Natural killer cell (primary cell): ENCODE results near the gene UBAC2. TPM values are rescaled to one million over a fixed set of nuclear protein-coding genes. Genes with fewer than 3 reads are reported as not detected.

ENCODE experiments used
- ATAC-seq, 3 donors: fragments of 150-1000 bp in 2 of 3; fragments of 200-7000 bp in 1 of 3; cut with Tn5 transposase; 1 replicate in 1 of 3; 2 replicates in 2 of 3; pipeline ENCODE4 v1.10.0; 2021; ENCODE audit warnings: mild to moderate bottlenecking in 2 of 3, moderate library complexity in 2 of 3
- DNase-seq, 2 donors: peaks; one replicate each; pipeline versions ENCODE4 v3.0.0 to v3.0.0-alpha.2; 2013 to 2021; ENCODE audit warnings: mixed read lengths in 1 of 2
- H3K27ac ChIP-seq: one replicate; pipeline ENCODE4 v1.5.1; 2013; ENCODE audit warnings: mild to moderate bottlenecking, low read length
- H3K27me3 ChIP-seq: one replicate; pipeline ENCODE4 v1.6.1; 2013; ENCODE audit warnings: low read length; ENCODE audit not compliant: control insufficient read depth, insufficient read depth
- H3K36me3 ChIP-seq: one replicate; pipeline ENCODE4 v1.6.1; 2013; ENCODE audit warnings: low read length; ENCODE audit not compliant: control insufficient read depth, insufficient read depth
- H3K4me1 ChIP-seq: one replicate; pipeline ENCODE4 v1.6.1; 2013; ENCODE audit warnings: low read length; ENCODE audit not compliant: control insufficient read depth, insufficient read depth
- H3K4me3 ChIP-seq: one replicate; pipeline ENCODE4 v1.5.1; 2013; ENCODE audit warnings: low read length
- H3K9me3 ChIP-seq: one replicate; pipeline ENCODE4 v1.6.1; 2013; ENCODE audit warnings: low read length; ENCODE audit not compliant: control insufficient read depth, insufficient read depth
- H3K27ac Mint-ChIP-seq, 2 donors: one replicate each; pipeline ENCODE4 v1.8.0; 2022; ENCODE audit warnings: mild to moderate bottlenecking in 2 of 2, mixed read lengths in 2 of 2, moderate library complexity in 1 of 2
- H3K27me3 Mint-ChIP-seq, 2 donors: one replicate each; pipeline ENCODE4 v1.8.0; 2022; ENCODE audit warnings: low read depth in 2 of 2, mixed read lengths in 2 of 2
- H3K36me3 Mint-ChIP-seq: one replicate; pipeline ENCODE4 v1.8.0; 2022; ENCODE audit warnings: mixed read lengths
- H3K4me1 Mint-ChIP-seq, 2 donors: one replicate each; pipeline ENCODE4 v1.8.0; 2022; ENCODE audit warnings: mixed read lengths in 2 of 2
- H3K4me3 Mint-ChIP-seq: one replicate; pipeline ENCODE4 v1.8.0; 2022; ENCODE audit warnings: mild to moderate bottlenecking, moderate library complexity, mixed read lengths
- H3K9me3 Mint-ChIP-seq, 2 donors: one replicate each; pipeline ENCODE4 v1.8.0; 2022; ENCODE audit warnings: mixed read lengths in 2 of 2
- CTCF ChIP-seq: fragments of 200-600 bp; IDR thresholded peaks from one replicate; pipeline ENCODE4 v1.8.0; 2022; ENCODE audit warnings: antibody characterized with exemption
- WGBS: methylation state at CpG from one replicate; pipeline ENCODE4 v1.1.7; 2013; ENCODE audit warnings: missing lambda C conversion rate; ENCODE audit not compliant: insufficient coverage; 5-methylcytosine and 5-hydroxymethylcytosine counted together
- intact Hi-C: fragments of 100-400 bp; cut with micrococcal nuclease; formaldehyde crosslinking; loops from one replicate; pipeline ENCODE4 v1.14.2; 2022
- total RNA-seq, 4 donors: library from RNA; stranded (reverse); fragments of 120-200 nt in 1 of 4; gene quantifications; one replicate each; pipeline versions ENCODE4 v1.2.3 to v1.2.4, GENCODE V29; 2013 to 2022

The UBAC2 gene
- total RNA-seq, 3 donors from 2014 or later (not counting 1 experiment from before 2014, with no cell fraction given) = 50.6 to 59.1 (median 56.4) TPM

GRCh38 chr13:99302637-99303505, 102.2 kb downstream of the UBAC2 start:
- intact Hi-C loops = loop anchor here (5.0 kb wide), 1 partner anchor 34 kb away; no protein-coding TSS in a partner anchor
- H3K4me3 ChIP-seq = peak overlapping the region; percentile 40
- DNase-seq (no peak), ATAC-seq (no peak)
- H3K36me3 ChIP-seq = peaks cover 15% of the 10 kb centered on the region
- TF ChIP-seq CTCF = no peak
- Mint-ChIP-seq H3K4me1 (peaks cover 64 to 73% of the 10 kb centered on the region in 2 donors), H3K9me3 (no peaks in the 10 kb centered on the region), H3K36me3 (no peaks in the 10 kb centered on the region), H3K27ac (peak overlapping the region in 1 of 2 donors; percentile 40), H3K4me3 (no peak overlapping the region), H3K27me3 (no peaks in the 10 kb centered on the region)
- peaks cover 36% of the 10 kb centered on the region for H3K4me1 ChIP-seq
- no peaks in the 10 kb centered on the region for H3K9me3 ChIP-seq
- H3K27ac ChIP-seq = peak overlapping the region; percentile 33
- WGBS = 78% methylated on average over 8 of the region's 8 CpGs
- H3K27me3 ChIP-seq = no peaks in the 10 kb centered on the region

- DNase-seq (peak in 1 of 2 donors; percentile 64), ATAC-seq (no peak)
- peak overlapping the region; percentile 40 for H3K4me3 ChIP-seq
- Mint-ChIP-seq H3K27ac (peak overlapping the region; percentile 17 to 61), H3K4me1 (peaks cover 64 to 70% of the 10 kb centered on the region in 2 donors), H3K36me3 (peaks cover 8% of the 10 kb centered on the region), H3K4me3 (peak overlapping the region; percentile 74), H3K27me3 (no peaks in the 10 kb centered on the region), H3K9me3 (no peaks in the 10 kb centered on the region)
- peak overlapping the region; percentile 33 for H3K27ac ChIP-seq
- WGBS = 43% methylated on average over 13 of the region's 14 CpGs
- H3K27me3 ChIP-seq = no peaks in the 10 kb centered on the region
- peaks cover 40% of the 10 kb centered on the region for H3K4me1 ChIP-seq
- H3K9me3 ChIP-seq = no peaks in the 10 kb centered on the region
- intact Hi-C loops = loop anchor here (5.0 kb wide), 1 partner anchor 33 kb away; no protein-coding TSS in a partner anchor
- H3K36me3 ChIP-seq = peaks cover 15% of the 10 kb centered on the region
- TF ChIP-seq CTCF = no peak
These were observed 103.3 kb downstream of the UBAC2 start for GRCh38 chr13:99303863-99304521.

- no peak for ATAC-seq
- Mint-ChIP-seq H3K9me3 (no peaks in the 10 kb centered on the region), H3K27ac (peak overlapping the region; percentile 17 to 61), H3K27me3 (no peaks in the 10 kb centered on the region), H3K4me1 (peaks cover 59 to 70% of the 10 kb centered on the region in 2 donors), H3K36me3 (peaks cover 8% of the 10 kb centered on the region), H3K4me3 (peak overlapping the region; percentile 74)
- no peaks in the 10 kb centered on the region for H3K9me3 ChIP-seq
- H3K4me1 ChIP-seq = peaks cover 40% of the 10 kb centered on the region
- H3K36me3 ChIP-seq = peaks cover 16% of the 10 kb centered on the region
- 40% methylated on average over 1 of the region's 4 CpGs for WGBS
- intact Hi-C loops = loop anchor here (5.0 kb wide), 1 partner anchor 33 kb away; no protein-coding TSS in a partner anchor
- no peaks in the 10 kb centered on the region for H3K27me3 ChIP-seq
- TF ChIP-seq CTCF = no peak
- DNase-seq = no peak
- H3K4me3 ChIP-seq = peak overlapping the region; percentile 40
- H3K27ac ChIP-seq = peak overlapping the region; percentile 33
These were observed 103.9 kb downstream of the UBAC2 start for GRCh38 chr13:99304541-99304940.
